Gastroesophageal sphincter (tissue), 3 donors: ENCODE measurements around the gene CLTB.

ENCODE experiments used
- CTCF ChIP-seq, 4 experiments: fragments of 200-600 bp in 2 of 4; fragments of 450-650 bp in 2 of 4; sonication (generic) in 1 of 4; IDR thresholded peaks; one replicate each; pipeline ENCODE4 v1.5.1; 2017 to 2019; ENCODE audit warnings: antibody characterized with exemption in 4 of 4, mild to moderate bottlenecking in 2 of 4, moderate library complexity in 2 of 4
- EP300 ChIP-seq: sonication (generic); formaldehyde crosslinking; IDR thresholded peaks from one replicate; pipeline ENCODE4 v1.6.1; 2017; ENCODE audit warnings: antibody characterized with exemption, mild to moderate bottlenecking
- POLR2A ChIP-seq, 2 donors: fragments of 450-650 bp; IDR thresholded peaks; one replicate each; pipeline ENCODE4 v1.6.1; 2017; ENCODE audit warnings: antibody characterized with exemption in 2 of 2, mild to moderate bottlenecking in 2 of 2, moderate library complexity in 1 of 2

DNA sequence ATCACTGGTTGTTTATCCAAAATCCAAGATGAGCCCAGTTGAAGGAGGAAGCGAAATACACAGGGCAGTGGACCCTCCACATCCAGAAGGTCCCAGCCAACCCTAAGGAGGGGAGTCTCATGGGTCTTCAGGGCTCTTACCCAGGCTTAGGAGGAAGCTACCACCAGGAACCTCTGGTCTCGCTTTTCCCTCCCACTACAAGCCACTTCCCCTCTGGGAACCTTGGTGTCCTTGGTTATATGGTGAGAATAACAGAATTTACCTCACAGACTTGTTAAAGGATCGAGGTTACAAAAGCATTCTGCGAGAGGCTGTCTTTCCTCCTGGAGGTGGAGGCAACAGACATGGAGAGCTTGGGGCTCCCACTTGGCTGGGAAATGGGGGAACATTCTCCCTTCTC is 24.3 kb downstream of the CLTB start:
- no peak for TF ChIP-seq POLR2A (IDR thresholded peaks at IDR 0.05)
- TF ChIP-seq CTCF (IDR thresholded peaks at IDR 0.05), result no peak
- no peak for TF ChIP-seq EP300
